ENCODE data around the gene CNOT10. TPM values are rescaled to one million over a fixed set of nuclear protein-coding genes. Genes with fewer than 3 reads are reported as not detected.

CNOT10 gene
- total RNA-seq, 1 donor from 2014 or later, result 48.7 TPM

GRCh38 chr3:32706348-32707025 lies 21.5 kb downstream of the CNOT10 start:
- no peak for TF ChIP-seq CTCF (IDR thresholded peaks at IDR 0.05; ENCODE audit: unreplicated experiment)
- H3K27ac Mint-ChIP-seq, result no peak overlapping the region
- peaks cover 25% of the 10 kb centered on the region for H3K36me3 Mint-ChIP-seq
- H3K27me3 Mint-ChIP-seq (ENCODE audit: low read depth), result no peaks in the 10 kb centered on the region
- no peak for DNase-seq (ENCODE audit: low spot score in 2 of 2, unreplicated experiment in 2 of 2)
- peaks cover 1% of the 10 kb centered on the region for H3K4me1 Mint-ChIP-seq
- no peaks in the 10 kb centered on the region for H3K9me3 Mint-ChIP-seq
- H3K4me3 Mint-ChIP-seq, result no peak overlapping the region

GRCh38 chr3:32707026-32707370 lies 22.0 kb downstream of the CNOT10 start:
- Mint-ChIP-seq H3K27me3 (ENCODE audit: low read depth) (no peaks in the 10 kb centered on the region), H3K4me1 (peaks cover 1% of the 10 kb centered on the region), H3K9me3 (no peaks in the 10 kb centered on the region), H3K4me3 (no peak overlapping the region), H3K27ac (no peak overlapping the region), H3K36me3 (peaks cover 27% of the 10 kb centered on the region)
- no peak for TF ChIP-seq CTCF (IDR thresholded peaks at IDR 0.05; ENCODE audit: unreplicated experiment)
- DNase-seq (ENCODE audit: low spot score in 2 of 2, unreplicated experiment in 2 of 2), result no peak

- no peak for DNase-seq (ENCODE audit: low spot score in 2 of 2, unreplicated experiment in 2 of 2)
- TF ChIP-seq CTCF (IDR thresholded peaks at IDR 0.05; ENCODE audit: unreplicated experiment), result no peak
- H3K4me3 Mint-ChIP-seq, result no peak overlapping the region
- no peaks in the 10 kb centered on the region for H3K9me3 Mint-ChIP-seq
- H3K36me3 Mint-ChIP-seq, result peaks cover 27% of the 10 kb centered on the region
- H3K4me1 Mint-ChIP-seq, result peaks cover 5% of the 10 kb centered on the region
- no peaks in the 10 kb centered on the region for H3K27me3 Mint-ChIP-seq (ENCODE audit: low read depth)
- H3K27ac Mint-ChIP-seq, result no peak overlapping the region
Observed at GRCh38 chr3:32708672-32709283, 23.8 kb downstream of the CNOT10 start.

GRCh38 chr3:32709346-32709745 lies 24.4 kb downstream of the CNOT10 start:
- H3K27ac Mint-ChIP-seq, result no peak overlapping the region

GRCh38 chr3:32712506-32713055 lies 27.6 kb downstream of the CNOT10 start:
- Mint-ChIP-seq H3K9me3 (no peaks in the 10 kb centered on the region), H3K27me3 (ENCODE audit: low read depth) (no peaks in the 10 kb centered on the region), H3K36me3 (peaks cover 40% of the 10 kb centered on the region), H3K27ac (no peak overlapping the region), H3K4me3 (no peak overlapping the region), H3K4me1 (peaks cover 3% of the 10 kb centered on the region)
- TF ChIP-seq CTCF (IDR thresholded peaks at IDR 0.05; ENCODE audit: unreplicated experiment), result no peak
- no peak for DNase-seq (ENCODE audit: low spot score in 2 of 2, unreplicated experiment in 2 of 2)

More at GRCh38 chr3:32709346-32709745, 24.4 kb downstream of the CNOT10 start:
- H3K4me1 Mint-ChIP-seq, result peaks cover 5% of the 10 kb centered on the region
- no peaks in the 10 kb centered on the region for H3K9me3 Mint-ChIP-seq
- no peaks in the 10 kb centered on the region for H3K27me3 Mint-ChIP-seq (ENCODE audit: low read depth)
- no peak for DNase-seq (ENCODE audit: low spot score in 2 of 2, unreplicated experiment in 2 of 2)
- no peak overlapping the region for H3K4me3 Mint-ChIP-seq
- H3K36me3 Mint-ChIP-seq, result peaks cover 29% of the 10 kb centered on the region
- no peak for TF ChIP-seq CTCF (IDR thresholded peaks at IDR 0.05; ENCODE audit: unreplicated experiment)

All from mesothelial cell of epicardium (in vitro differentiated cells).